GM12873 (cell line): ENCODE data around the gene RPS15A.

Source experiments
- TF ChIP-seq, protein P1 (sequence below): IDR thresholded peaks from 2 replicates; pipeline ENCODE4 v1.5.1; 2012; ENCODE audit warnings: low read depth, mild to moderate bottlenecking, moderate library complexity, low read length, control low read depth; ENCODE audit not compliant: insufficient read depth; ENCODE audit errors: missing control alignments

Gene RPS15A

DNA sequence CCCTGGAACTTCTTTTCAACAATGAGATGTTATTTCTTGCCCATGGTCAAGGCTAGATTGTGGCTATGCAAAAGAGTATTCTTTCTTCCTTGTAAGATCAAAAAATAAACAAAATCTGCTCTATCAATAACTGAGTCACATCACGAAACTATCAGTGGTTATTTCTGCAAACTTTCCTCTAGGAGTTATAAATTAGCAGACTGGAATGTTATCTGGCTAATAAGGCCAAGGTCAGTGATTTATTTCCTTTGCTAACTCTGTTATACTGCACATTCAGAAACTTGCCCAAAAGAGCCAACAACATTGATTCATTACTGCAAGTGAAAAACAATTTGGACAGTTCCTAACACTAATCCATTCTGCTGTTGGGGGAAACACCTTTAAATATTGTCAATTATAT lies 6.2 kb upstream of the RPS15A start:
- TF ChIP-seq, protein P1, sequence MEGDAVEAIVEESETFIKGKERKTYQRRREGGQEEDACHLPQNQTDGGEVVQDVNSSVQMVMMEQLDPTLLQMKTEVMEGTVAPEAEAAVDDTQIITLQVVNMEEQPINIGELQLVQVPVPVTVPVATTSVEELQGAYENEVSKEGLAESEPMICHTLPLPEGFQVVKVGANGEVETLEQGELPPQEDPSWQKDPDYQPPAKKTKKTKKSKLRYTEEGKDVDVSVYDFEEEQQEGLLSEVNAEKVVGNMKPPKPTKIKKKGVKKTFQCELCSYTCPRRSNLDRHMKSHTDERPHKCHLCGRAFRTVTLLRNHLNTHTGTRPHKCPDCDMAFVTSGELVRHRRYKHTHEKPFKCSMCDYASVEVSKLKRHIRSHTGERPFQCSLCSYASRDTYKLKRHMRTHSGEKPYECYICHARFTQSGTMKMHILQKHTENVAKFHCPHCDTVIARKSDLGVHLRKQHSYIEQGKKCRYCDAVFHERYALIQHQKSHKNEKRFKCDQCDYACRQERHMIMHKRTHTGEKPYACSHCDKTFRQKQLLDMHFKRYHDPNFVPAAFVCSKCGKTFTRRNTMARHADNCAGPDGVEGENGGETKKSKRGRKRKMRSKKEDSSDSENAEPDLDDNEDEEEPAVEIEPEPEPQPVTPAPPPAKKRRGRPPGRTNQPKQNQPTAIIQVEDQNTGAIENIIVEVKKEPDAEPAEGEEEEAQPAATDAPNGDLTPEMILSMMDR = no peak

DNA sequence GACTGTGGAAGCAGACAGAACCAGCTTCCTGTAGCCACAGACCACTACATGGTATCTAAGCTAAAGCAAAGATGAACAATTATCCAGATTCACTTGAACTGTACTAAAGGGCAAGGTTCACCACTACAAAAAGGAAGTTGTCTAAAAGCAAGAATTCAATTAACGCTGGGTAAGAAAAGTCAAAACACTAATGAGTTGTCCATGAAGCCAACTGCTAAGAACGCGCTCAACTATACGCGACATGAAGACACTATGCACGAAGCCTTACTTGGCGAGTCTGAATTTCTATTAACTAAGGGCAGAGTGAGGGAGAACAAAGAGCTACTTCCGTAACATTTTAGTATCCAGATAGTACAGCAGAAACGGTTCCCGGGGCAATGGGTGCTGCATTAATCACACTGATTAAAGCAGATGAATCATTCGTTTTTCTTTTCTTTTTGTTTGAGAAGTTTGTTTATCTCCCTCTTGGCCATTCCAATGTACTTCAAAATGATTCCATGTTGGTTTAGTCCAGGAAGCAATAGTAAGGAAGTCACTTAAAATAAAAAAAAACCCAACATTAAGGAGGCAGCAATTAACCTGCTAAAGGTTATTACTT lies 2.8 kb upstream of the RPS15A start:
- TF ChIP-seq, protein P1 = no peak

DNA sequence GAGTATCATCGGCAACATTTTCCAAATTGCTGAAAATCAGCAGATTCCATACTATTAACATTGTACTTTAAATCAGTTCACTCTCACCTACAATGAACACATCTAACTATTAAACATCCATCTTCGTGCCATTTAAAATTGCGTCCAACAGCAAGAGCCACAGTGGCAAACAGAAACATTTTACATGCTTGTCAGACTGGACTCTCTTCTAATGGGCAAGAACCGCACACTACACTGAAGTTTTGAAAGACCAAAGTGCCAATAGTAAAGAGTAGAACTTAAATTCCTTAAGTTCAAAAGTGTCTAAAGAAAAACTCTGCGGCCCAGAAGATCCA lies 652 bp downstream of the RPS15A start:
- TF ChIP-seq, protein P1 = no peak

DNA sequence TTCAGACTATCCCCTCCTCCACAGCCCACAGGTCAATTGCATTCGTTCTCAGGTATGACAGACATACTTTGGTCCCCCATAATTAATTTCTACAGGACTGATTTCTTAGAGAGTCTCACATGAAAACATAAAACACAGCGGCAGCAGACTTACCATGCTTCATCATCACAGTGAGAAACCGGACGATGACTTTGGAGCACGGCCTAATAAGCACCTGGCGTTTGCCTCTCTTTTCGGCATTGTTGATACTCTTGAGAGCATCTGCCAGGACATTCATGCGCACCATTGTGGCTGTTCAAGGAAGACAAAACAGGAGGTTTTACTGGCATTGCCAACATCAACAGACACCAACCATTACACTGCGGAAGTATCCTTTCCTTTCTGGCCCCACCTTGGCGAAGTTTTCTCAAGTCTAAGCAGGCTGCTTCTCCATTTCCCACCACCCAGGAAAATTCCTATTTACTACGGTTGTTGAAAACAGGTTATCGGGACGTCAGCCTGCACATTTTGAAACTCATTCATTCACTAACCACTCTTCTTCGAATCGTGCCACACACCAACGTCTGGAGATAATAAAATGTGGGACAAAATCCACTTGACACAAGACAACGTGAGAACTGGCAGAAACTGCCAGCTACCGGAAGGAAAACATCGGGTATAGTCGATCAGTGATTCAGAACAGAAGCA lies 1.2 kb downstream of the RPS15A start:
- TF ChIP-seq, protein P1 = no peak

DNA sequence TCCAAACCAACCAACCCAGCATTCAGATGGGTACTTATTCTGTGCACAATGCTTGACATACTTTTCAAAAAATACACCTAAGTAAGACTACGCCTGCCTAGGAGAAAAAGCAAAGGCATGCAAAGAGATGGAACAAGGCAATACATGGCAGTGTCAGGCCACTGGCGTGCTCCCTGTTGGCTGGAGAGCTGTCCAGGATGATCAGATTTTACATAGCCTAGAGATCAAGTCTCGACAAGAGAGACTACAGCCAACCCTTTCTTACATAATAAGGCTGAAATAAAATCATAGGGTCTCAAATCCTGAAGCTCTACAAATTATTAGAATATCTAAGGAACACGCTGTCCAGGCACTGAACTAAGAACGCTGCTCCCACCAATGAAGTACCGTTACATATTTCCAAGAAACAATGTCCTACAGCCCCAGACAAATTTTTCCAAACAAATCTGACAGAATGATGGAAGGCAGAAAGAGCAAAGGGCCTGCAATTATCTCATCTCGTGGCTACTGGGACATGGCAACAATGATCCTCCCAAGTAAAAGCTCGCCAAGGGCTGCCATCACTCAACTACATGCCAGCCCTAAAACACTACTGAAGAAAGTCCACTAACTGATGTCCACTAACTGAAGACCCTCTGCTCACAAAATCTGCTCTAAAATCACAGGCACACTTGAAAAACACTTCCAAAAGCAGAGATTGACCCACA lies 5.1 kb downstream of the RPS15A start:
- TF ChIP-seq, protein P1 = no peak

DNA sequence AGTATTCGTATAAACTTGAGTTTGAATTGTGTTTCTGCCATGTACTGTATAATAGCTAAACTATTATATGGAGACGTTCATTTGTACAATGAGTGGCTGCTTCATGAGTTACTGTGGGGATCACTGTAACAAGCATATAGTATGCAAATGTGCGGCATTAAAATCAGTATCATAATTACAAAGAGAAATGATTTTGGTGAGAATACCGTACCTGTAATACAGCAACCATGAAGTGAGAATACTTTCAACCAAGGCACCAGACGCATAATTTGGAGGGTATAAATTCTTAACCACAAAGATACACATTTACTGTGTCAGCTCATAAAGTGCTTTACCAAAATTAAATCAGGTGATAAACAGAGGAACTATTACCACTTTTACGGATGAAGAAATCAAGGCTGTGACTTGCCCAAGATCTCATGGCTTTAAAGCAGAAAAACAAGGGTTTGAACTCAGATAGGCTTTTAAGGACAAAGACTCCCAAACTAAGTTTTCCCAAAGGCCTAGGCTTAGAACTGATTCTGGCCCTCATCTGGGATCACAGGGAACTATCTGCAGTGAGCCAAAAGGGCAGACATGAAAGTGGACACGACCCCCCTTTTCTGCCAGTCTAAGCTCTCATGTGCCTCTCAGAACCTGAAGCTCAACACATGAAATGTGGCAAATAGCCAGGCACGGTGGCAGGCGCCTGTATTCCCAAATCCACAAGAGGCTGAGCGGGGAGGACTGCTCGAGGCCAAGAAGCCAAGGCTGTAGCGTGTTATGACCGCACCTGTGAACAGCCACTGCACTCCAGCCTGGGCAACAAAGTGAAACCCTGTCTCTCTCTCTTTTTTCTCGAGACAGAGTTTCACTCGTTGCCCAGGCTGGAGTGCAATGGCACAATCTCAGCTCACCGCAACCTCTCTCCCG lies 6.4 kb downstream of the RPS15A start:
- TF ChIP-seq, protein P1 = no peak

DNA sequence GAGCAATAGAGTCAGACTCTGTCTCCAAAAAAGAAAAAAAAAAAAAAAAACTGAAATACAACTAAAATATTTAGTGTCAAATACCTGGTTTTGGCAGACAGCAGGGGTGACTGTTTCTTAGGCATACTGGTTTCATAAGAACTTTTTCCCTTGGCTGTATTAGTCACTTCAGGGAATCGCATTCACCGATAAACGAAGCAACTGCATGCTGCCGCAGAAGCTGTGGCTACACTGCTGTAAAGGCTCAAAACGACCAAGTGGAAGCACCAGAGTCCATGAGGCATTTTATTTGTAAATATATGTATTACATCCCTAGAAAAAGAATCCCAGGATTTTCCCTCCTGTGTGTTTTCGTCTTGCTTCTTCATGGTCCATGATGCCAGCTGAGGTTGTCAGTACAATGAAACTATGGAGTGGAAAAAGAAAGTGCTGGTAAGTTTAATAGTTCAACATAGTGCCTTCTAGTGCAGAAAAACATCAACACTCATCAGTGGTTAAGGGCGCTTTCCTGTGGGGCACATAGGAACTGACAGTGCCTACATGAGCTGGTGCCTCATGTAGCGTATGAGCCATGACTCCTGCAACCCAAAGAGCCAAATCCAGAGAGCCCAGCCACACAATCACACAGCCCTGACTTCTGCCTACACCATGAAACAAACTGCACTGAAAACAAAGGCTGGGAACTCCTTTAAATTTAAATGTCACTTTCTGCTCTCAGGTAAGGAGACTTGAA lies 7.3 kb downstream of the RPS15A start:
- TF ChIP-seq, protein P1 = no peak
